Measurements from ENCODE around the gene INPP5E.

GRCh38 chr9:136393531-136393930 is 46.1 kb downstream of the INPP5E start:
- TF ChIP-seq CTCF (IDR thresholded peaks at IDR 0.05) = no peak
- TF ChIP-seq POLR2A (IDR thresholded peaks at IDR 0.05) = no peak
- TF ChIP-seq POLR2AphosphoS5 (IDR thresholded peaks at IDR 0.05; ENCODE audit: insufficient read depth in 1 of 2, low read depth in 1 of 2) = no peak

Measured in vagina (tissue), 2 donors.